Endodermal cell (in vitro differentiated cells): ENCODE data around the gene FAM221A. TPM values are rescaled to one million over a fixed set of nuclear protein-coding genes. Genes with fewer than 3 reads are reported as not detected.

Source experiments
- DNase-seq: peaks from one replicate; pipeline ENCODE4 v3.0.0-alpha.2; 2017
- H3K27ac ChIP-seq: 2 replicates; pipeline ENCODE4 v1.5.1; 2013; ENCODE audit warnings: mild to moderate bottlenecking, low read depth, low read length, moderate library complexity
- H3K27me3 ChIP-seq: 2 replicates; pipeline ENCODE4 v1.6.1; 2013; ENCODE audit warnings: mild to moderate bottlenecking, low read length, moderate library complexity; ENCODE audit not compliant: insufficient read depth, control insufficient read depth, poor library complexity, severe bottlenecking
- H3K36me3 ChIP-seq: 2 replicates; pipeline ENCODE4 v1.7.0; 2013; ENCODE audit warnings: mild to moderate bottlenecking, low read length, moderate library complexity; ENCODE audit not compliant: control insufficient read depth, insufficient read depth
- H3K4me1 ChIP-seq: one replicate; pipeline ENCODE4 v1.7.0; 2013; ENCODE audit warnings: low read length; ENCODE audit not compliant: control insufficient read depth, insufficient read depth
- H3K4me3 ChIP-seq: 2 replicates; pipeline ENCODE4 v1.5.1; 2013; ENCODE audit warnings: mild to moderate bottlenecking, low read length, moderate library complexity
- H3K9ac ChIP-seq: 2 replicates; pipeline ENCODE4 v1.6.1; 2013; ENCODE audit warnings: mild to moderate bottlenecking, low read length, moderate library complexity; ENCODE audit not compliant: poor library complexity, severe bottlenecking; ENCODE audit errors: extremely low read depth
- H3K9me3 ChIP-seq: 2 replicates; pipeline ENCODE4 v1.6.1; 2013; ENCODE audit warnings: mild to moderate bottlenecking, low read length, moderate library complexity; ENCODE audit not compliant: control insufficient read depth
- H3K27ac Mint-ChIP-seq: 2 replicates; pipeline ENCODE4 v1.8.0; 2020; ENCODE audit warnings: mixed read lengths
- H3K27me3 Mint-ChIP-seq: 2 replicates; pipeline ENCODE4 v1.8.0; 2021; ENCODE audit warnings: mild to moderate bottlenecking, mixed read lengths; ENCODE audit not compliant: insufficient read depth
- H3K36me3 Mint-ChIP-seq: 2 replicates; pipeline ENCODE4 v1.8.0; 2020; ENCODE audit warnings: low read depth, mixed read lengths
- H3K4me1 Mint-ChIP-seq: 2 replicates; pipeline ENCODE4 v1.8.0; 2020; ENCODE audit warnings: mixed read lengths
- H3K4me3 Mint-ChIP-seq: 2 replicates; pipeline ENCODE4 v1.8.0; 2020; ENCODE audit warnings: mild to moderate bottlenecking, moderate library complexity, mixed read lengths
- H3K9me3 Mint-ChIP-seq: 2 replicates; pipeline ENCODE4 v1.8.0; 2020; ENCODE audit warnings: mild to moderate bottlenecking, mixed read lengths
- WGBS, 2 experiments: methylation state at CpG; one replicate each; pipeline versions ENCODE4 v1.1.5 to v1.1.7; 2013; ENCODE audit warnings: missing lambda C conversion rate in 2 of 2, mixed read lengths in 1 of 2; ENCODE audit not compliant: insufficient coverage in 1 of 2, insufficient read length in 1 of 2; 5-methylcytosine and 5-hydroxymethylcytosine counted together
- total RNA-seq, 2 donors: library from RNA; stranded (reverse); fragmentation: NEBNext Ultra II Directional in 1 of 2; extraction: Animal tissue kit (Norgen Biotek cat#: 25700) in 1 of 2; gene quantifications; 2 replicates in 1 of 2; 3 replicates in 1 of 2; pipeline ENCODE4 v1.2.1, GENCODE V29; 2021
- TF ChIP-seq, protein P1 (sequence below): fragments of 200-600 bp; sonication (generic); conservative IDR thresholded peaks from 2 replicates; pipeline ENCODE4 v1.5.0; 2021; ENCODE audit warnings: antibody characterized with exemption, mild to moderate bottlenecking

Gene FAM221A
- total RNA-seq, 2 donors from 2014 or later, result 16.2 to 20.8 TPM

DNA sequence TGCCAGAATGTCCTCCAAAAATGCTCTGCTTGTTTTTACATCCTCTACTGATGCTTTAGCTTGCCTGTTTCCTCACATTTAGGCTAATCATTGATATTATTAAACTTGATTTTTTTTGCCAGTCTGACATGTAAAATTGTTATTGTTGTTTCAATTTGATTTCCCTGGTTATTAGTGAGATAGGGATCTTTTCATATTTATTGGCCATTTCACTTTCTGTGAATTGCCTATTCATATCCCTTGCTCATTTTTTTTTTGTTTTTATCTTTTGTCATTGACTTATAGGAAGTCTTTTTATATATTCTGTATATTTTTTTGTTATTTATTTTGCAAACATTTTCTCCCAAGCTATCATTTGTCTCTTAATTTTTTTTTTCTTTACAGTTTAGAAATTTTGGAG, 13.2 kb downstream of the FAM221A start:
- no peak overlapping the region for H3K4me3 ChIP-seq
- H3K4me1 ChIP-seq, result peaks cover 3% of the 10 kb centered on the region
- no peaks in the 10 kb centered on the region for H3K9me3 ChIP-seq
- Mint-ChIP-seq H3K27me3 (no peaks in the 10 kb centered on the region), H3K27ac (no peak overlapping the region), H3K36me3 (peaks cover 55% of the 10 kb centered on the region), H3K9me3 (peaks cover 10% of the 10 kb centered on the region), H3K4me3 (no peak overlapping the region), H3K4me1 (peaks cover 11% of the 10 kb centered on the region)
- H3K36me3 ChIP-seq, result no peaks in the 10 kb centered on the region
- TF ChIP-seq, protein P1, sequence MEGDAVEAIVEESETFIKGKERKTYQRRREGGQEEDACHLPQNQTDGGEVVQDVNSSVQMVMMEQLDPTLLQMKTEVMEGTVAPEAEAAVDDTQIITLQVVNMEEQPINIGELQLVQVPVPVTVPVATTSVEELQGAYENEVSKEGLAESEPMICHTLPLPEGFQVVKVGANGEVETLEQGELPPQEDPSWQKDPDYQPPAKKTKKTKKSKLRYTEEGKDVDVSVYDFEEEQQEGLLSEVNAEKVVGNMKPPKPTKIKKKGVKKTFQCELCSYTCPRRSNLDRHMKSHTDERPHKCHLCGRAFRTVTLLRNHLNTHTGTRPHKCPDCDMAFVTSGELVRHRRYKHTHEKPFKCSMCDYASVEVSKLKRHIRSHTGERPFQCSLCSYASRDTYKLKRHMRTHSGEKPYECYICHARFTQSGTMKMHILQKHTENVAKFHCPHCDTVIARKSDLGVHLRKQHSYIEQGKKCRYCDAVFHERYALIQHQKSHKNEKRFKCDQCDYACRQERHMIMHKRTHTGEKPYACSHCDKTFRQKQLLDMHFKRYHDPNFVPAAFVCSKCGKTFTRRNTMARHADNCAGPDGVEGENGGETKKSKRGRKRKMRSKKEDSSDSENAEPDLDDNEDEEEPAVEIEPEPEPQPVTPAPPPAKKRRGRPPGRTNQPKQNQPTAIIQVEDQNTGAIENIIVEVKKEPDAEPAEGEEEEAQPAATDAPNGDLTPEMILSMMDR, result no peak
- no peak for DNase-seq
- no peak overlapping the region for H3K9ac ChIP-seq
- H3K27me3 ChIP-seq, result no peaks in the 10 kb centered on the region
- no peak overlapping the region for H3K27ac ChIP-seq

DNA sequence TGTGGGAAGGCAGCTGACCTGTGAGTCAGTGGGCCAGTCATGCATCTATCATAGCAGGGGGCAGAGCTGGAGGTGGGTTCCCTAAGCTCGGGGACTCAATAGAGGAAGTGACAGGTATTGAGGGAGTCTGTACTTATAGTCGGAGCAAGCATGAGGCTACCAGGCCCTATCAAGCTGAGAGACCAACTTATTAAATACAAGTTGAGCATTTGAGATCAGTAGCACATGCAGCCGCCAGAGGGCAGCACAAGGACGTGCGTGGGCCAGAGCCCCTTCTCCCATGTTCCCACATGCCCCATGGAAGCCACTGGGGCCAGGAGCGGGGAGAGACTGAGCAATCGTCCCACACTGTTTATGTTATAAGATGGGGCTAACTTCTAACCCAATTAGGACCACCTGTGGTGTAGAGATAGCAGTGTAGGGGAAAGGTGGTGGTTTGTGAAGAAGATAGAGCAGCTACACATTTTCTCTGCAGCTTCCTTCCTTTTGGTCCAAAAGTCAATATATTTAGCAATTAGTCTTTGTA, 17.0 kb downstream of the FAM221A start:
- Histone ChIP-seq H3K27me3 (no peaks in the 10 kb centered on the region), H3K27ac (no peak overlapping the region), H3K36me3 (no peaks in the 10 kb centered on the region), H3K4me3 (no peak overlapping the region), H3K9me3 (no peaks in the 10 kb centered on the region), H3K9ac (no peak overlapping the region), H3K4me1 (peaks cover 3% of the 10 kb centered on the region)
- Mint-ChIP-seq H3K27me3 (no peaks in the 10 kb centered on the region), H3K4me3 (no peak overlapping the region), H3K27ac (no peak overlapping the region), H3K9me3 (peaks cover 10% of the 10 kb centered on the region), H3K36me3 (peaks cover 55% of the 10 kb centered on the region), H3K4me1 (peaks cover 11% of the 10 kb centered on the region)
- TF ChIP-seq, protein P1, result peak; percentile 96
- peak; percentile 94 for DNase-seq
- 8 to 20% methylated on average over 2 to 5 of the region's 7 CpGs for WGBS, 2 experiments

DNA sequence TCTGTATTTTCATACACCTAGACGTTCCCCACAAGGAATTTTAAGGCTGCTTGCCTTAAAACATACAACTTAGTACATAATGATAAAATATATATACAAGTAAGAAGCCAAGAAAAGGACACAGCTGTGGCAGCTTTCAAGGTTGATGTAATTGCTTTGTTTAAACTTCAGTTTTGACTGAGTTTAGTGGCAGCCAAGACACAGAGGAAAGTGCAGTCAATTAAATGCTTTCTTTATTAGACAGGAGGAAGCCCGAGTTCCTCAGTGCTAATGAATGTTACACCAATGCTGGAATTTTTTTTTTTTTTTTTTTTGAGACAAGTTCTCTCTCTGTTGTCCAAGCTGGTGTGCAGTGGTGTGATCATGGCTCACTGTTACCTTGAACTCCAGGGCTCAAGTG, 18.8 kb downstream of the FAM221A start:
- no peak overlapping the region for H3K27ac Mint-ChIP-seq
- WGBS, 2 experiments, result 82% methylated on average over 1 of the region's 2 CpGs; no CpG with 5 or more reads in 1 of the 2 experiments
- H3K4me3 Mint-ChIP-seq, result no peak overlapping the region
- Histone ChIP-seq H3K4me3 (no peak overlapping the region), H3K27me3 (no peaks in the 10 kb centered on the region), H3K36me3 (no peaks in the 10 kb centered on the region), H3K27ac (no peak overlapping the region), H3K9ac (no peak overlapping the region), H3K4me1 (peaks cover 3% of the 10 kb centered on the region), H3K9me3 (no peaks in the 10 kb centered on the region)
- no peaks in the 10 kb centered on the region for H3K27me3 Mint-ChIP-seq
- peaks cover 47% of the 10 kb centered on the region for H3K36me3 Mint-ChIP-seq
- H3K4me1 Mint-ChIP-seq, result peaks cover 11% of the 10 kb centered on the region
- TF ChIP-seq, protein P1, result no peak
- peaks cover 4% of the 10 kb centered on the region for H3K9me3 Mint-ChIP-seq
- no peak for DNase-seq
